ENCODE data around the gene NAV3. TPM values are rescaled to one million over a fixed set of nuclear protein-coding genes. Genes with fewer than 3 reads are reported as not detected.
A peak's percentile ranks its signal among the peaks of the same experiment; 100 is the strongest.

The NAV3 gene
- total RNA-seq, 1 experiment from 2014 or later = not detected

DNA sequence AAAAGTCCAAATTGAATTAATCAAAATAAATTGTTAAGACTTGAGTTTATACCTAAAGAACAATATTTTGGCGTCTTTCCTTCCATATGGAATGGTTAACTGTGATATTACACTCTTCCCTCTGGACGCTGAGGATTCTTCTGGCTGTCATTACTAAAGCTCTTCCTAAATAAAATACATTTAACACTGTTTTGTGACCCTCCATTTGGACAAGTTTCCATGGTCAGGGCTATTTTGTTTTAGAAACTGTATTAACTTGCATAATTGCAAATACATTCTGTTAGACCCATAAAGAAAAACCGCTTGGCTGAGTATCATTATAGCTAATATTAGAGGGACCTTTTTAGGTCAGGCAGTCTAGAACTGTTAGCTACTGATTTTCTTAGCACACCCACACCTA lies 87.4 kb downstream of the NAV3 start:
- in situ Hi-C loops (cut with HindIII; ENCODE audit: low sequenced_read_pairs) = no loop called here
- DNase-seq (ENCODE audit: low spot score) = no peak

DNA sequence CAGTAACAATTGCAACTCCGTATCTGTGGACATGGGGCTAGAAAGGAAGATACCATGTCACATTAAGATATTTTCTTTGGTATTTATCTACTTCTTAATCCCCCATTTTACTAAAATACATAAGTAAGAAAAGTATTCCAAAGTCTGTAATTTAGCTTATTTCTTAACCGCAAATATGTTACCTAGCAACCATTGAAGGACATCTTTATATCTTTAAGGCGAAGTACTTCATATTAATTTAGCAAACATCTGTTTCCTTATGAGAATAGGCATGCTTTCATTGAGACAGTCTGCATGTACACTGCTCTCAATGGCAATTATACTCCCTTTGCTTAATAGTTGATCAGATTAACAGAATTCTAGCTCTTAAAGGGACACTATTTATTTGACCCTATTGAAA lies 88.8 kb downstream of the NAV3 start:
- no peak for DNase-seq (ENCODE audit: low spot score)
- in situ Hi-C loops (cut with HindIII; ENCODE audit: low sequenced_read_pairs) = no loop called here

DNA sequence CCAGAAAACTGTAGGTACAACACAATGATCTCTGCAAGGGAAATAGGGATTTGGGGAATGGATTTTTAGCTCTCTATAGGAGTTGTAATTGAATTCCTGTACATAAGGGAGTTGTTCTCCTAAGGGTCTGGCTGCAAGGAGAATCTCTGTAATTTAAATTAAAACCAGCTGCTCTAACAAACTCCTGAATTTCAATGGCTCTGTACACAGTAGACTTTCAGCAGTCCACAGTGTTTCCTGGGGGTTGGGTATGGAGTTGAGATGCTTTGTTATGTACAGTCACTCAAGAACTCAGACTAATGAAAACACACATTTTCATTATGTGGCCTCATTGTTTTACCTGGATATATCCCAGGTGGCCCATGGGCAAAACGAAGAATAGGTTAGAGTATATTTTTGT lies 93.2 kb downstream of the NAV3 start:
- in situ Hi-C loops (cut with HindIII; ENCODE audit: low sequenced_read_pairs) = no loop called here
- no peak for DNase-seq (ENCODE audit: low spot score)

DNA sequence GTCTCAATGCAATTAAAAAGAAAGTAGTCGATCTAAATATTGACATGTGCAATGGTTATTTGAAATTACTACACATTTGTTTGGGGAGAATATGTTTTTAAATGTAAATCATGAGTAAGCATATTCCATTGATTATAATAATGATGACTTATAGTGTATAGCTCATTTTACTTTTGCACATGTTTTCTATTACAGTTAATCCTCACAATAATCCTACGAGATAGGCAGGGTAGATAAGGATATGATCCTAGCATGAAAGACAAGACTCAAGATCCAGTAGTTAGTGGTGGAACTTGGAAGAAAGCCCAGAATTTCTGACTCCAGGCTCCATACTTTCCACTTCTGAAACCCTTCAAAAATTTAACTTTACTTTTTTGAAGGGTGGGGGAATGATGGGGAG lies 94.0 kb downstream of the NAV3 start:
- in situ Hi-C loops (cut with HindIII; ENCODE audit: low sequenced_read_pairs) = no loop called here

DNA sequence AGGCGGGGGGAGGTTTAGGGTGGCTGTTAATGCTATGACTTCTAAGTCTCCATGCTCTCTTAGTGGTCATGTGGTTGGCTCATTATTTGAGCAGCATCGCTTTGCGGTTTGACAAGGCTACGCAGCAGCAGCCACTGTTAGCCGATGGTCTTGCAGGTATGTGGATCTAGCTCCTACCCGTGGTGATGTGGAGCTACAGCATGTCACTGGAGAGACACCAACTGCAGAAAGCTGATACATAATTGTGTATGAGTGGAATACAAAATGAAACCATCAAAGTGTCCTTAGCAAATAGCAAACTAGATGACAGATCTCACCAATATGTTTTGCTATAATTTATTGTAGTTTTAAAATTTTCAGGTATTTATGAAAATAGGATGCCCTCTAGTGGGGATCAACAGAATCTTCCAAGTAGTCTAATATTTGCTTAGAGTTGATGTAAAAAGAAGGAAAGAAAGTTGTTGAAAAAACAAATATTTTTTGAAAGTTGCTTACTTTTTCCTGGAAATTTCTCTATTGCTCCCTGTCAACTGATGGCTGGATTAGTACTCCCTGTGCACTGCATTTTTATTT lies 94.9 kb downstream of the NAV3 start:
- DNase-seq (ENCODE audit: low spot score) = peak; percentile 83
- in situ Hi-C loops (cut with HindIII; ENCODE audit: low sequenced_read_pairs) = no loop called here

More for the DNA sequence above, 94.0 kb downstream of the NAV3 start:
- DNase-seq (ENCODE audit: low spot score) = no peak

DNA sequence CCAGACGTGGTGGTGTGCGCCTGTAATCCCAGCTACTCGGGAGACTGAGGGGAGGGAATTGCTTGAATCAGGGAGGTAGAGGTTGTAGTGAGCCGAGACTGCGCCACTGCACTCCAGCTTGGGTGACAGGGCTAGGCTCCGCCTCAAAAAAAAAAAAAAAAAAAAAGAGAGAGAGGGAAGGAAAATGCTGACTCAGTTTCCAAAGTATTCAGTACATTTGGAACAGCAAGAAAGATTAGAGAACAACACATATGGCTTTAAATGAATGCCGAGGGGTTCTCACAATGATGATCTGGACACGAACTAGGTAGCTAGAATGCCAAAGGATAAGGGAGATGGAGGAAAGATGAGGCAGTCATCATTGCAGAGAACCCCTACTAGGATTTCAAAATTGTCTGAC lies 97.4 kb downstream of the NAV3 start:
- DNase-seq (ENCODE audit: low spot score) = no peak
- in situ Hi-C loops (cut with HindIII; ENCODE audit: low sequenced_read_pairs) = no loop called here

DNA sequence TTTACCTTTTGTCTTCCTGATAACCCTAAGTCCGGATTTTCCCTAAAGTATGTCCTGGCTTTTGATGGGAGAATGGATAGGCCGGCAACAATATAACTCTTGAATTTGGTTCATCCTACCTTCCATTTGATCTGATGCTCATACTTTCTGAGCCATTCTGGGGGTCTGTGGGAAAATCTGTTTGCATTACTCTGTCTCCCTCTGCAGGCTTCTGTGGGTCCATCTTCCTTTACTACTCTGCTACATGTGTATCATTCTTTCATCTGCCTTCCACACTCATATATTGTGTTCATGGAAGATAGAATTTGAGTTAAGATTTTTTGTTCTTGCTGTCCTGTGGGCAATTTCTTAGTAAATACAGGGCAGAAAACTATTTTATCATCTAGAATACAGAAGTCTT lies 101.5 kb downstream of the NAV3 start:
- in situ Hi-C loops (cut with HindIII; ENCODE audit: low sequenced_read_pairs) = no loop called here
- DNase-seq (ENCODE audit: low spot score) = no peak

DNA sequence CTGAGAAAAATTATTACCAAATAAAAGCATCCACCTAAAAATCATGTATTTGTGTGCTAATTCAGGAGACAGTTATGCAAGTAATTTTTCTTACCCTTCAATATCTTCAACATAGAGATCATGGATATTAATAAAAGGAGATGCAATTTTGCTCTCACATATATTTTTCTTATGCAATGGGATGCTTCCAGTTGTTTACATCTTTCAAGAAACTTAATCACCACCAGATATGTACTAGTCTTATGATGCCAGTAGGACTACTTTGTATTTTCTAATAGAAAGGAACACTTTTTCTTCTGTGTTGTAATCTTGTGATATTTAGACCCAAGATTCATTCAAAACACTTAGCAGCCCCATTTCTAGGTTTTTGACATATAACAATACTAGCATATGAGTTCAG lies 107.6 kb downstream of the NAV3 start:
- DNase-seq (ENCODE audit: low spot score) = no peak
- in situ Hi-C loops (cut with HindIII; ENCODE audit: low sequenced_read_pairs) = no loop called here

DNA sequence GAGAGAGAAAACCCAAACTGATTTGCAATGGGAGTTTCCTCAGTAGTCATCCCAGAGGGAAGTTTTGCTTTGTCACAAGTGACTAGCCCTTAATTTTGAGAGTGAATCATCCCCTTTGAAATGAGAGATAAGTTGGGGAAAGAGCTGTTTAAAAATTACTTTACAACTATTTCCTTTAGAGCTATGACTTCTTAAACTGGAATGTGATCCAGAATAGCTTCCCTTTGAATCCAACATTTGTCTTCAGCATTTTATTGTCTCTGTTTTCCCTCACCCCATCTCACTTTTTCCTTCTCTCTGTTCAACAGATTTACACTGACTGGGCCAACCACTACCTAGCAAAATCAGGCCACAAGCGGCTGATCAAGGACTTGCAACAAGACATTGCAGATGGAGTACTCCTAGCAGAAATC lies 109.3 kb downstream of the NAV3 start:
- in situ Hi-C loops (cut with HindIII; ENCODE audit: low sequenced_read_pairs) = no loop called here
- DNase-seq (ENCODE audit: low spot score) = no peak

DNA sequence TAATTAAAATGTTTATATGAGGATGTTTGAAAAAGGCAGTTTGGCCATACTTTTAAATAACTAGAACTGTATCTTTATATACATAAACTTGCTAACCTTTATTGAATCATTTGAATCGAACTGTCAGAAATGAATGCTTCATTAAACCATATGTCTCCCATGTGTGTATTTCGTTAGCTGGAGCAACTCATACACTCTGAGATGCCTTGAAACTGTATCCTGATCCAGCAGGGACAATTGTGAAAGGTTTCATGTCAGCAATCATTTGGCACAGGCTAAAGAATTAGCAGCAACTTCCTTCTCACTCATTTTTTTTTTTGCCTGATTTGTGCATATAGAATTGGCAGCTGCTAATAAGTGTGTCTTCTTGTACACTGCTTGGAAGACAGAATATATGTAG lies 109.9 kb downstream of the NAV3 start:
- DNase-seq (ENCODE audit: low spot score) = no peak

DNA sequence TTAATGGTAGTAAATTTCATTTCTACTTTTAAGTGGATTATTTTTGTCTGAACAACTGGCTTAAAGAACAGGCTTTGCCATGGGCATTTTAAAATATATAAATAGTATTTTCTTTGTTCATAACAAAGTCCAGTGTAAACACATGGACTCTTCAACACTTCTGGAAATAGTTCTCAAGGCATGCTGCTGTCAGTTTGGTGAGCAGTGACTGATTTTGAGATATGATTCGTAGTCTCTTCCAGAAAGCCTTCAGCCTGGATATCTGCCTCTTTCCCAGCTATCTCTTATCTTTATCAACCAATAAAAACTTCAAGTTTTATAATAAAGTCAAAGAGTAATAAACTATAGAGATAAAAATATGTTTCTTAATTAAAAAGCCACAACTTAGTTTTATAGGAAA lies 110.7 kb downstream of the NAV3 start:
- in situ Hi-C loops (cut with HindIII; ENCODE audit: low sequenced_read_pairs) = no loop called here
- DNase-seq (ENCODE audit: low spot score) = no peak

More for the DNA sequence above, 109.9 kb downstream of the NAV3 start:
- in situ Hi-C loops (cut with HindIII; ENCODE audit: low sequenced_read_pairs) = no loop called here

DNA sequence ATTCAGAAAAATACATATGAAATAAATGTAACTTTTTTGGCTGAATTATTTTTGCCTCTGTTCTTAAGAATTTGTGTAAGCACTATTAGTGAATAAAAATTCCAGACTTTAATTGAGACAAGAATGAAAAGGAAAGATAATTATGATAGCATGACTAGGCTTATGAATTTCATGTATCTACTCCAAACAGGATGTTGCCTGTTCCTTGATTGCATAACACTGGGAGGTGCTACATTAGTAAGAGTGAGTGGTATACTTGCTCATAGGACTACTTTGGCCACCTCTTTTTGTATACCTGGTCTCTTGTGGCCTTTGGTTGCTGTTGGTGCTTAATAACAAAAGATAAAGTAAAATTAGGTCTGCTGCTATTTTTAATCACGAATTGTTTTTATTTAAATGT lies 112.8 kb downstream of the NAV3 start:
- no peak for DNase-seq (ENCODE audit: low spot score)
- in situ Hi-C loops (cut with HindIII; ENCODE audit: low sequenced_read_pairs) = no loop called here

DNA sequence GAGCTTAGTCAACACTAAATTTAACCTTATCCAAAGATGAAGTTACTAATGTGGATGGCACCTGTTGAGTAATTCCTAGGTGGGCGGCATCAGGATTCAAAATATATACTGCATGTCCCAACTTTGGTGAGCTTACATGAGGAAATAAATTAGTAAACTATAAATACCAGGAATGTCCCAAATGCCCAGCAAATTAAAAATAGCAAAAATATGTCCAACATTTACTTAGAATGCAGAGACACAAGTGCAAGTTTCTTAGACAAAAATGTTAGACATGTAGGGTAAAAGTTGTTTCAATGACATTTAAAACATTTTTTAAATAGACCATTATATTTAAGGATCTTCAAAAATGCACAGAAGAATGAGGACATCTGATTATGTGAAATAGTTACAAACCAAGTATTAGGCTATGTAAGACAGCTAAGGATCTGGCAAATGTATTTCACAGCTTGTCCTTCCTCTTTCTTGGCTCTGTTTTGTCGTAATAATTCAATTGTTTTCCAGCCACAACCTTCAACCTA lies 115.9 kb downstream of the NAV3 start:
- in situ Hi-C loops (cut with HindIII; ENCODE audit: low sequenced_read_pairs) = no loop called here
- DNase-seq (ENCODE audit: low spot score) = no peak

DNA sequence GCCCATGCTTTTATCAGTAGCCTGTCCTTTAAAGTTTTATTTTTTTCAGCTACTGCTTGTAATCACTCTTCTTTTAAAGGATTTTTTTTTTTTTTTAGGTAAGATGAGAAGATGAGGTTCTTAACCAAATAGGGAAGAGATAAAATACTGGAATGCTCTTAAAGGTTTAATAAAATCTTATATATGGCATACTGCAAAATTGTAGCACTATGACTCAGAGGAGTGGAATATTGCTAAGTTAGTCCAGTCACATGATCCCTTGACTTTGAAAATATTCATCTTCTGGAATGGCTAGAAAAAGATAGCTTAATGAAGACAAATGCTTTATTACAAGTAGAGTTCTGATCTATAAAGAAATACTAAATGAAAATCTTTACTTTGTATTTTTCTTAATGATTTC lies 116.6 kb downstream of the NAV3 start:
- in situ Hi-C loops (cut with HindIII; ENCODE audit: low sequenced_read_pairs) = no loop called here
- DNase-seq (ENCODE audit: low spot score) = no peak

DNA sequence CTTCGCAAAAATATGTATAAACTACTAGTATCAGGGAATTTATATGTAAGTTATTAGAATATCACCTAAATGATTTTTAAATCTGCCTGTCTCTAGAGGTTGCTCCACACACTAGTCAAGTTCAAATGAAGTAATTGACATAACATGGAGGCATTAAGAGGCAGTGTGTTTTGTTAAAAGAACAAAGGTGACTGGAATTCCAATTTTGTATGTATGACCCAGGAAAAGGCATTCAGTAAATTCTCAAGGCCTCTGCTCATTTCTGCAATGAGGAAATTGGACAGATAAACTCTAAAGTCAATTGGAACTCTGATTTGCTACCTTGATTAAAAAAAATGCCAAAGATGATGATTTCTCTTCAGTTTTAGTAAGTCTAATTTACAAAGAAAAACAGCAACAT lies 117.1 kb downstream of the NAV3 start:
- DNase-seq (ENCODE audit: low spot score) = no peak
- in situ Hi-C loops (cut with HindIII; ENCODE audit: low sequenced_read_pairs) = no loop called here

DNA sequence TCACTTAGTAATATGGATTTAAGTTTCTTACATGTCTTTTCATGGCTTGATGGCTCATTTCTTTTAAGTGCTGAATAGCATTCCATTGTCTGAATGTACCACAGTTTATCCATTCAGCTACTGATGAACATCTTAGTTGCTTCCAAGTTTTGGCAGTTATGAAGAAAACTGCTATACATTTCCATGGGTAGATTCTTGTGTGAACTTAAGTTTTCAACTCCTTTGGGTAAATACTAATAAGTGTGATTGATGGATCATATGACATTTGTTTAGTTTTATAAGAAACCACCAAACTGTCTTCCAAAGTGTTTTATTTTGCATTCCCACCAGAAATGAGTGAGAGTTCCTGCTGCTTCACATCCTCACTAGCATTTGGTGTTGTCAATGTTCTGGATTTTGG lies 119.2 kb downstream of the NAV3 start:
- in situ Hi-C loops (cut with HindIII; ENCODE audit: low sequenced_read_pairs) = no loop called here
- no peak for DNase-seq (ENCODE audit: low spot score)

DNA sequence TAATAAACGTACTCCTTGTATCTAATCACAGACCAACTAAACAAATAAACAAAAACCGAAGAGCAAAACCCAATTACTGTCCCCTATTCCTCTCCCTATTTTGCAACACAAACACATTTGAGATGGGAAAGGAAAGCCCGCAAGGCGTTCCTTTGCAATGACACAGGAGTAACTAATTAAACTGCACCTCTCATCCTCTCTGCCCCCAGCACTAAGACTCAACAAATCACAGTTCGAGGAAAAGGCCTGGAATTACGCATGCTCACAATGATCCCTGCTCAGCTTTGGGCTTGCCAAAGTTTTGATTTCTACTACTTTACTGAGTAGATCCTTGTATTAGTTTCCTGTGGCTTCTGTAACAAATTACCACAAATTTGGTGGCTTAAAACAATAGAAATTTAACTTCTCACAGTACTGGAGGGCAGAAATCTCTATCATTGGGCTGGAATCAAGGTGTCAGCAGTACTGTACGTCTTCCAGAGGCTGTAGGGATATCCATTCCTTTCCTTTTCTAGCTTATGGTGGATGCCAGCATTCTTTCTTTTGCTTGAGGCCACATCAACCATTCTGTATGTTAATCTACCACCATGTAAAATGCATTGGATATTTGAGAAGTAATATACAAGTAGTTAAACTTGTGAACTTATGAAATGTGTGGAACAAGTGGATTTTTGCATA lies 123.0 kb downstream of the NAV3 start:
- no peak for DNase-seq (ENCODE audit: low spot score)
- in situ Hi-C loops (cut with HindIII; ENCODE audit: low sequenced_read_pairs) = no loop called here

DNA sequence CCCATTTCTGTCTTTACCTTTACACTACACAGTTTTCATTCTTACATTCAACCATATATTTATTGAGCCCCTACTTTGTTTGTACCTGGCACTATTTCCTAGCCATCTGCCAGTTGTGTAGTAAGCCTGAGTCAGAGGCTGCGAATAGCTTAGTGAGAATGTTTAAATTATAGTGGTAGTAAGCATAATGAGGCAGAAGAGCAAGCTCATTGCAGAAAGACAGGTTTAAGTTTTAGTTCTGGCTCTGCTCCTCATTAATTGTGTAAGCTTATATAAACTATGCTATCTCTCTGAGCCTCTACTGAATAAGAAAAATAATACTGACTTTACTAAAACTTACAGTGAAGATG lies 123.5 kb downstream of the NAV3 start:
- DNase-seq (ENCODE audit: low spot score) = no peak
- in situ Hi-C loops (cut with HindIII; ENCODE audit: low sequenced_read_pairs) = no loop called here

DNA sequence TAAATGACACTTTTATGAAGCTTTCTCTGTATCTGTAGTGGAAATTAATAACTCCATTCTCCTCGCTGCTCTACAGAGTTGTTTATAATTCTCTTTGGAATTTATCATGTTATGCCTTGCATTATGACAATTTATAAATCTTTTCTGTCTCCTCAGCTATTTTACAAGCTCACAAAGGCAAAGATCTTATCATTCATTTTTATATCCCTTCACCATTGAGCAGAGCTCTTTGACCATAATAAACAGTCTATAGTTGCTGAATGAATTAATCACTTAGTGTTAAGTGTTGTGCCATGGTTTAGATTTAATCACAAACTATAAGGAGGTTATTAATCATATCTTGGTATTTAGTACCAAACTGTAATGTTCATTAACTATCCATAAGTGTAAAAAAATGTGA lies 126.4 kb downstream of the NAV3 start:
- in situ Hi-C loops (cut with HindIII; ENCODE audit: low sequenced_read_pairs) = no loop called here
- DNase-seq (ENCODE audit: low spot score) = no peak

DNA sequence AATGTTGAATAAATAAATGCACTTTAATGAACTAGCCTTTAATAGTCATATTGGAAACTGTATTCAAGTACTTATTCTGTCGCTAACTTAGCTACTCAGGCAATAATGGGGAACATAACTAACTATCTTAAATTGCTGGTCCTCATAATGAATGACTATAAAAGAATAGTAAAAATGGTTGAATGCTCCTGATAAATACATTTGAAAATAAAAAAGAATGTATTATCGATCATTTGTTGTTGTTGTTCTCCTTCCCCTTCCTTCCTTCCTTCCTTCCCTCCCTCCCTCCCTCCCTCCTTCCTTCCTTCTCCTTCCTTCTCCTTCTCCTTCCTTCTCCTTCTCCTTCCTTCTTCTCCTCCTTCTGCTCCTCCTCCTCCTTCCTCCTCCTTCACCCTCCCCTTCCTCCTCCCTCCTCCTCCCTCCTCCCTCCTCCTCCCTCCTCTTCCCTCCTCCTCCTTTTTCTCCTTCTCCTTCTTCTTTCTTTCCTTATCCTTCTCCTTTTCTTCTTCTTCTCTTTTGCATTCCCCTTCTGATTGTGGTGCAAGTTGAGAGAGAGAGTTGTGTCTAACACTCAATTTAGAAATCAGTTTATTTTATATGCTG lies 133.0 kb downstream of the NAV3 start:
- in situ Hi-C loops (cut with HindIII; ENCODE audit: low sequenced_read_pairs) = no loop called here
- DNase-seq (ENCODE audit: low spot score) = no peak

DNA sequence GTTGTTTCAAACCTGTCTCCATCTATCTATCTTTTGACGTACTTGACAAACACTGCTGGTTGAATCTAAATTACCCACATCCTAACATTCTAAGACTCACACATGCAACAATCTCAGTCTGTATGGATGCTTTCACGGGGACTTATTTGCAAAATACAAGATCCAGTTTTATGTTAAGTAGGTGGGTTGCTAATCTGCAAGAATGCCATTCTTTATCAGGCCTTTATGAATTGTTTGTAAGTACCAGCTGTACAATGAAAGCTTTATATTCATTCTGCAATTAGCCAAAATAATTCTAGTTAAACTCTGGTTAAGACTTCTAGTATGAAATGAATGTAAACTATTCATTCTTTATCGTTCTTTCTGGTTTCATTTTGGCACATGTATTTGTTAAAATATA lies 135.1 kb downstream of the NAV3 start:
- in situ Hi-C loops (cut with HindIII; ENCODE audit: low sequenced_read_pairs) = no loop called here

More for the DNA sequence above, 135.1 kb downstream of the NAV3 start:
- DNase-seq (ENCODE audit: low spot score) = no peak

All from G401 (cell line).